Activated CD4-positive, CD25-positive, alpha-beta regulatory T cell (primary cell): Measurements from ENCODE around the gene NEUROD1.

Experiments used
- DNase-seq, 4 experiments: peaks; one replicate each; lab custom pipeline; 2025; lab: John Stamatoyannopoulos, UW

NEUROD1 gene

DNA sequence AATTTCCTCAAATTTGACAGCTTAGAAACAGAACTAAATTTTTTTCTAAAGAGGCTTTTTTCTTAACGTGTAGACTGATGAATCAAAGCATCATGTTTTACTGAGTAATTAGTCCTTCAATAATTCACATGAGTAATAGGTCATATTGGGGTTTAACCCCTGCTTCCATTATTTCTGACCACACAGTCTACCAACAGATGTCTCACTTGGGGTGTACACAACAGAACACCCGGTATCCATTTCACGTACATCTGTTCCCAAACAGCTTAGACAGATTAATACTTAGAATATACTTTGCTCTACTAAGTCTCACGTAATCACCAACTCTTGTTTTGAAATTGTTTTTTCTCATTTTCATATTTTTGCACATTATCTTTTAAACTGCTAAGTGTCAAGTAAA, 38.2 kb downstream of the NEUROD1 start:
- DNase-seq = no peak

DNA sequence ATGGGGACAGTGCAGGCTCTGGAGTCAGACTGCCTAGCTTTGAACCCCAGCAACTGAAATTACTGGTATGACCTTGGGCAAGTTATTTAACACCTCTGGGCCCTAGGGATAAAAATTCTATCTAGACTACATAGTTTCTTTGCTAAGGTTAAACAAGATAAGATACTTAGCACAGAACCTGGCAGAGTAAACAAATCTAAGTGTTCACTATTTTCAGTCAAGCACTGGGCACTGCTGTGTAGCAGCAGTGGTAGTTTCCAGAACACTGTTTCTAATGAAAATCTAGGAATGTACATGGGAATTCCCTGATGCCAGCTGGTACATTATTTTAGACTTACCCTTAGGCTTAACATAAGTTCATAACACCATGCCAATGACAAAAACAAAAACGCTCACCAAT, 40.6 kb downstream of the NEUROD1 start:
- DNase-seq = no peak

DNA sequence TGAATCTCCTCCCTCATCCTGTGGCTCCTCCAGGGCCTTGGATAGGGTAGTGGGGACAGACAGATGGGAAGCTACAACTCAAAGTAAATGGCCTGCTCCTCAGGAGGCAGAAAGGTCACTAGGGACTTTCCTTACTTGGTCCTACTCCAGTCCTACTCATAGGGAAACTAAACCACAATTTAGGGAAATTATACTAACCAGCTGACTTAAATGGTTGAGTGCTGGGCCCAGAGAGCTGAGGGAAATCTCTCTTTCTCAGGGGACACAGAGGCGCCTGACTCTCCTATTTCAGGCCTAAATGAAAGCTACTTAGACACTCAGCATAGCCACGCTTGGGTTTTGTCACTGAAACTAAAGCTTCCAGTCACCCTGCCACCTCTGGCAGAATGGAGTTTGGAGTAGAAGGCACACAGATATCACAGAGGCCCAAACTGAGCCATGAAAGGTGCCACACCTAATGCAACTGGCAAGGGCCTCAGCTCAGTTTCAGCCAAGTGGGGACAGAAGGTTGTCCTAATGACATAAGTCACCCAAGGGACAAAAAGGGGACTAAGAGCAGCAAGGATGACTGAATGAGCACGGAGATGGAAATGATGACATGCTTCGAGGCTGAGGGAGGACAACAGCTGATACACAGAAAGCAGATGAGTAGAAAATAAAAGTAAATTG, 47.5 kb downstream of the NEUROD1 start:
- DNase-seq = no peak

GRCh38 chr2:181628590-181629585, 51.4 kb downstream of the NEUROD1 start:
- DNase-seq = no peak

GRCh38 chr2:181627545-181627944, 52.8 kb downstream of the NEUROD1 start:
- no peak for DNase-seq

GRCh38 chr2:181626671-181627070, 53.6 kb downstream of the NEUROD1 start:
- no peak for DNase-seq
